HepG2 (cell line): ENCODE results near the gene SPATC1L. TPM values are rescaled to one million over a fixed set of nuclear protein-coding genes. Genes with fewer than 3 reads are reported as not detected.

Source experiments
- ARHGAP35 ChIP-seq: sonication (generic); formaldehyde crosslinking; IDR thresholded peaks from 2 replicates; pipeline ENCODE4 v1.9.0; 2022; ENCODE audit warnings: mild to moderate bottlenecking, inconsistent platforms, moderate library complexity, missing genetic modification reagents, borderline replicate concordance
- HNF4A ChIP-seq: sonication (generic); formaldehyde crosslinking; IDR thresholded peaks from 2 replicates; pipeline ENCODE4 v1.4.0; 2020; ENCODE audit warnings: missing genetic modification reagents
- KMT2B ChIP-seq: IDR thresholded peaks from 2 replicates; pipeline ENCODE4 v1.6.1; 2016; ENCODE audit warnings: missing genetic modification reagents, missing compliant biosample characterization
- MAZ ChIP-seq, 2 experiments: sonication (generic) in 1 of 2; formaldehyde crosslinking in 1 of 2; IDR thresholded peaks; 2 replicates each; pipeline versions ENCODE4 v1.5.0 to v1.6.1; 2012 to 2020; ENCODE audit warnings: low read depth in 2 of 2, mild to moderate bottlenecking in 2 of 2, borderline replicate concordance in 1 of 2, improper control_type of control experiment in 1 of 2, low read length in 1 of 2, missing genetic modification reagents in 1 of 2, moderate library complexity in 1 of 2
- MIXL1 ChIP-seq: IDR thresholded peaks from 2 replicates; pipeline ENCODE4 v1.6.1; 2016
- MTF2 ChIP-seq: sonication (generic); formaldehyde crosslinking; IDR thresholded peaks from 2 replicates; pipeline ENCODE4 v1.5.0; 2020; ENCODE audit warnings: missing genetic modification reagents, borderline replicate concordance
- NFE2L1 ChIP-seq: sonication (generic); formaldehyde crosslinking; IDR thresholded peaks from 2 replicates; pipeline ENCODE4 v1.4.0; 2020; ENCODE audit warnings: missing genetic modification reagents, mild to moderate bottlenecking, borderline replicate concordance
- SP140L ChIP-seq: sonication (generic); formaldehyde crosslinking; IDR thresholded peaks from 2 replicates; pipeline ENCODE4 v1.4.0; 2020; ENCODE audit warnings: missing genetic modification reagents, borderline replicate concordance
- SP4 ChIP-seq: sonication (generic); formaldehyde crosslinking; IDR thresholded peaks from 2 replicates; pipeline ENCODE4 v1.8.1; 2023; ENCODE audit warnings: mild to moderate bottlenecking, missing genetic modification reagents
- ZNF710 ChIP-seq: sonication (generic); formaldehyde crosslinking; IDR thresholded peaks from 2 replicates; pipeline ENCODE4 v1.5.0; 2020; ENCODE audit warnings: mild to moderate bottlenecking, missing genetic modification reagents, borderline replicate concordance
- ZNF720 ChIP-seq: sonication (generic); formaldehyde crosslinking; IDR thresholded peaks from 2 replicates; pipeline ENCODE4 v1.4.0; 2020; ENCODE audit warnings: missing genetic modification reagents
- ZNF781 ChIP-seq: sonication (generic); formaldehyde crosslinking; IDR thresholded peaks from 2 replicates; pipeline ENCODE4 v1.5.1; 2020; ENCODE audit warnings: borderline replicate concordance, mild to moderate bottlenecking, missing genetic modification reagents; ENCODE audit errors: not compliant biosample characterization
- ZSCAN21 ChIP-seq: sonication (generic); formaldehyde crosslinking; IDR thresholded peaks from 2 replicates; pipeline ENCODE4 v1.8.0; 2022; ENCODE audit warnings: mild to moderate bottlenecking, missing genetic modification reagents, moderate library complexity, borderline replicate concordance
- polyA plus RNA-seq, 8 experiments: library from polyadenylated mRNA; depleted of rRNA in 3 of 8; stranded (reverse) in 7 of 8; unstranded in 1 of 8; fragments of >200 nt; fragmentation: Illumina TruSeq in 4 of 8; extraction: Trizol in 4 of 8; gene quantifications; 2 replicates each; pipeline versions ENCODE4 v1.2.1 to v1.2.3, GENCODE V29; 2011 to 2016; ENCODE audit warnings: low read depth in 4 of 8, missing spikeins in 1 of 8, mixed read lengths in 1 of 8; ENCODE audit not compliant: insufficient read depth in 1 of 8
- total RNA-seq, 5 experiments: library from RNA; depleted of rRNA; stranded (reverse); fragments of >200 nt; fragmentation: Illumina TruSeq; extraction: Trizol; gene quantifications; 2 replicates each; pipeline ENCODE4 v1.2.3, GENCODE V29; 2016; ENCODE audit warnings: low read depth in 1 of 5
- TF ChIP-seq, protein P1 (sequence below), 2 experiments: fragments of 450-650 bp in 1 of 2; sonication (generic) in 1 of 2; formaldehyde crosslinking in 1 of 2; IDR thresholded peaks; 2 replicates each; pipeline versions ENCODE4 v1.6.1 to v1.8.0; 2016 to 2022; ENCODE audit warnings: antibody characterized with exemption in 1 of 2, mild to moderate bottlenecking in 1 of 2, missing genetic modification reagents in 1 of 2
- TF ChIP-seq, protein P2 (sequence below): sonication (generic); formaldehyde crosslinking; IDR thresholded peaks from 2 replicates; pipeline ENCODE4 v1.5.0; 2020; ENCODE audit warnings: missing genetic modification reagents, mild to moderate bottlenecking, borderline replicate concordance

The SPATC1L gene
- total and polyA plus RNA-seq, 2 of the 13 experiments (the other 11 are each of a cell fraction or from before 2014, with no cell fraction given) = 1.4 to 3.3 TPM

DNA sequence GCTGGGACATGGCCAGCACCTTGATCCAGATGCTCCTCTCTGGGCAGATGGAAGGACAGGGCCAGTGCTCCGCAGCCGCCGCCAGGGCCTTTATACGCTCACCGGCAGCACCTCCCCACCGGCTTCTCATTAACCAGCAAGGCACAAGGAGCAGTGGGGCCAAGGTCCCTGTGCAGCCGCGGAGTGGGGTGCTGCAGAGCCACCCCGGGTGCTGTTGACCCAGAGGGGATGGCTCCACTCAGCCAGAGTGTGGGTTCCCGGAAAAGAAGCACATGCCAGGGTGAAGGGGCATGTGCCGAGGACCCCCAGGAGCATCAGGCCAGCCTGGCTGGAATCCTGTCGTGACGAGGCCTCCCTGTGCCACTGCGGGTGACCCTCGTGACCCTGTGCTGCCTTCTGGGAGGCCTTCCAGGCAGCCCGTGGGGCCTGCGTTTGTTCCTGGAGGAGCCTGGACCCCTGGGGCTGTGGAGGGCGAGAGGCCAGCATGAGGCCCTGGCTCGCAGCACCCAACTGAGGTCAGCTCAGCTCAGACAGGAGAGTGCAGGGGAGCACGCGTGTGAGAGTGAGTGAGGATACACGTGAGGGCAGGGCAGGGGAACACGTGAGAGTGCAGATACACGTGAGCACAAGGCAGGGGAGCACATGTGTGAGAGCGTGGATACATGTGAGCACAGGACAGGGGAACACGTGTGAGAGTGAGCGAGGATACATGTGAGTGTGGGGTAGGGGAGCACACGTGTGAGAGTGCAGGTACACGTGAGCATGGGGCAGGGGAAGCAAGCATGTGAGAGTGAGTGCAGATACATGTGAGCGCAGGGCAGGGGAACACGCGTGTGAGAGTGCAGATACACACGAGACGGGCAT lies 28.5 kb downstream of the SPATC1L start, which contains the start of gene FTCD (continued):
- TF ChIP-seq, protein P1, sequence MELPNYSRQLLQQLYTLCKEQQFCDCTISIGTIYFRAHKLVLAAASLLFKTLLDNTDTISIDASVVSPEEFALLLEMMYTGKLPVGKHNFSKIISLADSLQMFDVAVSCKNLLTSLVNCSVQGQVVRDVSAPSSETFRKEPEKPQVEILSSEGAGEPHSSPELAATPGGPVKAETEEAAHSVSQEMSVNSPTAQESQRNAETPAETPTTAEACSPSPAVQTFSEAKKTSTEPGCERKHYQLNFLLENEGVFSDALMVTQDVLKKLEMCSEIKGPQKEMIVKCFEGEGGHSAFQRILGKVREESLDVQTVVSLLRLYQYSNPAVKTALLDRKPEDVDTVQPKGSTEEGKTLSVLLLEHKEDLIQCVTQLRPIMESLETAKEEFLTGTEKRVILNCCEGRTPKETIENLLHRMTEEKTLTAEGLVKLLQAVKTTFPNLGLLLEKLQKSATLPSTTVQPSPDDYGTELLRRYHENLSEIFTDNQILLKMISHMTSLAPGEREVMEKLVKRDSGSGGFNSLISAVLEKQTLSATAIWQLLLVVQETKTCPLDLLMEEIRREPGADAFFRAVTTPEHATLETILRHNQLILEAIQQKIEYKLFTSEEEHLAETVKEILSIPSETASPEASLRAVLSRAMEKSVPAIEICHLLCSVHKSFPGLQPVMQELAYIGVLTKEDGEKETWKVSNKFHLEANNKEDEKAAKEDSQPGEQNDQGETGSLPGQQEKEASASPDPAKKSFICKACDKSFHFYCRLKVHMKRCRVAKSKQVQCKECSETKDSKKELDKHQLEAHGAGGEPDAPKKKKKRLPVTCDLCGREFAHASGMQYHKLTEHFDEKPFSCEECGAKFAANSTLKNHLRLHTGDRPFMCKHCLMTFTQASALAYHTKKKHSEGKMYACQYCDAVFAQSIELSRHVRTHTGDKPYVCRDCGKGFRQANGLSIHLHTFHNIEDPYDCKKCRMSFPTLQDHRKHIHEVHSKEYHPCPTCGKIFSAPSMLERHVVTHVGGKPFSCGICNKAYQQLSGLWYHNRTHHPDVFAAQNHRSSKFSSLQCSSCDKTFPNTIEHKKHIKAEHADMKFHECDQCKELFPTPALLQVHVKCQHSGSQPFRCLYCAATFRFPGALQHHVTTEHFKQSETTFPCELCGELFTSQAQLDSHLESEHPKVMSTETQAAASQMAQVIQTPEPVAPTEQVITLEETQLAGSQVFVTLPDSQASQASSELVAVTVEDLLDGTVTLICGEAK (IDR thresholded peaks at IDR 0.05) = no peak
- TF ChIP-seq, protein P1 (CRISPR knock-in tag; IDR thresholded peaks at IDR 0.05) = peak; percentile 71; the same call in 1 of the 2 replicates
- TF ChIP-seq KMT2B (no peak; the same call in 1 of the 2 replicates), SP140L (CRISPR knock-in tag) (no peak), MIXL1 (peak; percentile 68; the same call in 1 of the 2 replicates), SP4 (CRISPR knock-in tag) (peak; percentile 10; the same call in 1 of the 2 replicates), ZNF781 (peak; percentile 81), ZNF720 (no peak), NFE2L1 (CRISPR knock-in tag) (peak; percentile 79; the same call in 1 of the 2 replicates), MAZ (IDR thresholded peaks at IDR 0.05; ENCODE audit: borderline replicate concordance, low read depth, low read length) (no peak), MAZ (CRISPR knock-in tag; IDR thresholded peaks at IDR 0.05; ENCODE audit: low read depth) (peak; percentile 68), HNF4A (peak; percentile 86), ARHGAP35 (CRISPR knock-in tag) (peak; percentile 0; the same call in 1 of the 2 replicates), MTF2 (0 out of 2 replicates have a peak, but pooled peaks have one; percentile 86), ZSCAN21 (peak; percentile 43; the same call in 1 of the 2 replicates), ZNF710 (CRISPR knock-in tag) (peak; percentile 31)
- TF ChIP-seq, protein P2, sequence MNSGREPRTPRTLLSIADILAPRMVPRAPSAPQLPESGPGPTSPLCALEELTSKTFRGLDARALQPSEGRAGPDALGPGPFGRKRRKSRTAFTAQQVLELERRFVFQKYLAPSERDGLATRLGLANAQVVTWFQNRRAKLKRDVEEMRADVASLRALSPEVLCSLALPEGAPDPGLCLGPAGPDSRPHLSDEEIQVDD (CRISPR knock-in tag) = peak; percentile 77; the same call in 1 of the 2 replicates
